Esophagus squamous epithelium (tissue), 4 donors: ENCODE data around the gene WDPCP.
A peak's percentile ranks its signal among the peaks of the same experiment; 100 is the strongest.

Experiments used
- POLR2A ChIP-seq, 4 donors: fragments of 450-650 bp; IDR thresholded peaks; one replicate each; pipeline ENCODE4 v1.6.1; 2017; ENCODE audit warnings: antibody characterized with exemption in 4 of 4, mild to moderate bottlenecking in 4 of 4, moderate library complexity in 3 of 4
- TF ChIP-seq, protein P1 (sequence below), 6 experiments: fragments of 450-650 bp in 4 of 6; fragments of 200-600 bp in 2 of 6; sonication (generic) in 2 of 6; IDR thresholded peaks; one replicate each; pipeline ENCODE4 v1.5.1; 2016 to 2019; ENCODE audit warnings: antibody characterized with exemption in 6 of 6, mild to moderate bottlenecking in 4 of 6, moderate library complexity in 4 of 6

- TF ChIP-seq, protein P1, sequence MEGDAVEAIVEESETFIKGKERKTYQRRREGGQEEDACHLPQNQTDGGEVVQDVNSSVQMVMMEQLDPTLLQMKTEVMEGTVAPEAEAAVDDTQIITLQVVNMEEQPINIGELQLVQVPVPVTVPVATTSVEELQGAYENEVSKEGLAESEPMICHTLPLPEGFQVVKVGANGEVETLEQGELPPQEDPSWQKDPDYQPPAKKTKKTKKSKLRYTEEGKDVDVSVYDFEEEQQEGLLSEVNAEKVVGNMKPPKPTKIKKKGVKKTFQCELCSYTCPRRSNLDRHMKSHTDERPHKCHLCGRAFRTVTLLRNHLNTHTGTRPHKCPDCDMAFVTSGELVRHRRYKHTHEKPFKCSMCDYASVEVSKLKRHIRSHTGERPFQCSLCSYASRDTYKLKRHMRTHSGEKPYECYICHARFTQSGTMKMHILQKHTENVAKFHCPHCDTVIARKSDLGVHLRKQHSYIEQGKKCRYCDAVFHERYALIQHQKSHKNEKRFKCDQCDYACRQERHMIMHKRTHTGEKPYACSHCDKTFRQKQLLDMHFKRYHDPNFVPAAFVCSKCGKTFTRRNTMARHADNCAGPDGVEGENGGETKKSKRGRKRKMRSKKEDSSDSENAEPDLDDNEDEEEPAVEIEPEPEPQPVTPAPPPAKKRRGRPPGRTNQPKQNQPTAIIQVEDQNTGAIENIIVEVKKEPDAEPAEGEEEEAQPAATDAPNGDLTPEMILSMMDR (IDR thresholded peaks at IDR 0.05), result peak in 4 of 6 experiments; percentile 26 to 51 (median 36)
- no peak for TF ChIP-seq POLR2A (IDR thresholded peaks at IDR 0.05)
Measured at GRCh38 chr2:63544017-63544627, 44.2 kb downstream of the WDPCP start.
